Brain microvascular endothelial cell (primary cell): Measurements from ENCODE around the gene ADNP.
"Not testable (repeated sequence)": the region's sequence is repeated elsewhere in the genome, so short reads cannot be mapped to it uniquely, and the experiment has no call there.

Source experiments
- DNase-seq: peaks from one replicate; pipeline ENCODE4 v3.0.0-alpha.2; 2020
- H3K27ac ChIP-seq: fragments of 250-450 bp; sonication (Bioruptor Pico); 2 replicates; pipeline ENCODE4 v1.5.1; 2020; ENCODE audit warnings: mild to moderate bottlenecking, moderate library complexity
- H3K27me3 ChIP-seq: fragments of 250-450 bp; sonication (Bioruptor Pico); replicated peaks from 2 replicates; pipeline ENCODE4 v1.5.1; 2020; ENCODE audit warnings: mild to moderate bottlenecking
- H3K36me3 ChIP-seq: fragments of 250-450 bp; sonication (Bioruptor Pico); replicated peaks from 2 replicates; pipeline ENCODE4 v1.5.1; 2020; ENCODE audit warnings: mild to moderate bottlenecking
- H3K4me3 ChIP-seq: 2 replicates; pipeline ENCODE4 v1.5.1; 2011; ENCODE audit warnings: low read depth, mild to moderate bottlenecking, control low read depth, low read length, moderate library complexity
- CTCF ChIP-seq: IDR thresholded peaks from 2 replicates; pipeline ENCODE4 v1.5.1; 2011; ENCODE audit warnings: low read depth, mild to moderate bottlenecking, moderate library complexity, low read length, control low read depth, inconsistent platforms; ENCODE audit errors: missing control alignments
- in situ Hi-C: cut with HindIII; loops from 2 replicates; pipeline ENCODE4 v1.10.0; 2017; ENCODE audit warnings: low sequenced_read_pairs, low pct_ligation_motif_present

The ADNP gene

GRCh38 chr20:50931306-50932015, at the start of gene ADNP:
TSS of gene ADNP (minus strand) at chr20:50931437. CDS start at chr20:50903996, 27,441 bp downstream.
- in situ Hi-C loops: no loop called here
- Histone ChIP-seq H3K36me3 (peaks cover 27% of the 10 kb centered on the region), H3K27me3 (no peaks in the 10 kb centered on the region), H3K4me3 (peak within 1 kb of the TSS; percentile 85), H3K27ac (peak within 1 kb of the TSS; percentile 94)
- peak; percentile 86 for DNase-seq
- peak; percentile 71 for TF ChIP-seq CTCF

- peak; percentile 99 for DNase-seq
Measured at GRCh38 chr20:50980071-50980681, 48.9 kb upstream of the ADNP start.

GRCh38 chr20:50978533-50978932, 47.3 kb upstream of the ADNP start:
- in situ Hi-C loops: loop anchor here (25.0 kb wide), 1 partner anchor 334 kb away; no protein-coding TSS in a partner anchor
- not testable (repeated sequence) for H3K36me3 ChIP-seq, DNase-seq, H3K4me3 ChIP-seq, H3K27ac ChIP-seq, H3K27me3 ChIP-seq

More at GRCh38 chr20:50980071-50980681, 48.9 kb upstream of the ADNP start:
- in situ Hi-C loops: loop anchor here (25.0 kb wide), 1 partner anchor 332 kb away; no protein-coding TSS in a partner anchor
- H3K36me3 ChIP-seq: no peaks in the 10 kb centered on the region
- H3K27me3 ChIP-seq: no peaks in the 10 kb centered on the region
- H3K4me3 ChIP-seq: no peak overlapping the region
- TF ChIP-seq CTCF: no peak
- H3K27ac ChIP-seq: peak overlapping the region; percentile 93

- no peak overlapping the region for H3K4me3 ChIP-seq
- in situ Hi-C loops: loop anchor here (25.0 kb wide), 1 partner anchor 335 kb away; no protein-coding TSS in a partner anchor
- H3K27me3 ChIP-seq: no peaks in the 10 kb centered on the region
- no peak for TF ChIP-seq CTCF
- H3K27ac ChIP-seq: no peak overlapping the region
- DNase-seq: no peak
- H3K36me3 ChIP-seq: no peaks in the 10 kb centered on the region
Measured at GRCh38 chr20:50977066-50978021, 46.1 kb upstream of the ADNP start.

GRCh38 chr20:50975701-50976330, 44.6 kb upstream of the ADNP start:
- Histone ChIP-seq H3K36me3 (no peaks in the 10 kb centered on the region), H3K4me3 (no peak overlapping the region), H3K27me3 (no peaks in the 10 kb centered on the region), H3K27ac (no peak overlapping the region)
- TF ChIP-seq CTCF: no peak
- no peak for DNase-seq
- in situ Hi-C loops: loop anchor here (25.0 kb wide), 1 partner anchor 336 kb away; no protein-coding TSS in a partner anchor
